ENCODE data around the gene BEST2.

GRCh38 chr19:12787458-12787857 is 35.9 kb downstream of the BEST2 start:
- TF ChIP-seq, protein P1, sequence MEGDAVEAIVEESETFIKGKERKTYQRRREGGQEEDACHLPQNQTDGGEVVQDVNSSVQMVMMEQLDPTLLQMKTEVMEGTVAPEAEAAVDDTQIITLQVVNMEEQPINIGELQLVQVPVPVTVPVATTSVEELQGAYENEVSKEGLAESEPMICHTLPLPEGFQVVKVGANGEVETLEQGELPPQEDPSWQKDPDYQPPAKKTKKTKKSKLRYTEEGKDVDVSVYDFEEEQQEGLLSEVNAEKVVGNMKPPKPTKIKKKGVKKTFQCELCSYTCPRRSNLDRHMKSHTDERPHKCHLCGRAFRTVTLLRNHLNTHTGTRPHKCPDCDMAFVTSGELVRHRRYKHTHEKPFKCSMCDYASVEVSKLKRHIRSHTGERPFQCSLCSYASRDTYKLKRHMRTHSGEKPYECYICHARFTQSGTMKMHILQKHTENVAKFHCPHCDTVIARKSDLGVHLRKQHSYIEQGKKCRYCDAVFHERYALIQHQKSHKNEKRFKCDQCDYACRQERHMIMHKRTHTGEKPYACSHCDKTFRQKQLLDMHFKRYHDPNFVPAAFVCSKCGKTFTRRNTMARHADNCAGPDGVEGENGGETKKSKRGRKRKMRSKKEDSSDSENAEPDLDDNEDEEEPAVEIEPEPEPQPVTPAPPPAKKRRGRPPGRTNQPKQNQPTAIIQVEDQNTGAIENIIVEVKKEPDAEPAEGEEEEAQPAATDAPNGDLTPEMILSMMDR (IDR thresholded peaks at IDR 0.05; ENCODE audit: poor library complexity, severe bottlenecking), result no peak
- TF ChIP-seq EP300 (conservative IDR thresholded peaks at IDR 0.05; ENCODE audit: poor library complexity, severe bottlenecking), result no peak
- TF ChIP-seq, protein P2, sequence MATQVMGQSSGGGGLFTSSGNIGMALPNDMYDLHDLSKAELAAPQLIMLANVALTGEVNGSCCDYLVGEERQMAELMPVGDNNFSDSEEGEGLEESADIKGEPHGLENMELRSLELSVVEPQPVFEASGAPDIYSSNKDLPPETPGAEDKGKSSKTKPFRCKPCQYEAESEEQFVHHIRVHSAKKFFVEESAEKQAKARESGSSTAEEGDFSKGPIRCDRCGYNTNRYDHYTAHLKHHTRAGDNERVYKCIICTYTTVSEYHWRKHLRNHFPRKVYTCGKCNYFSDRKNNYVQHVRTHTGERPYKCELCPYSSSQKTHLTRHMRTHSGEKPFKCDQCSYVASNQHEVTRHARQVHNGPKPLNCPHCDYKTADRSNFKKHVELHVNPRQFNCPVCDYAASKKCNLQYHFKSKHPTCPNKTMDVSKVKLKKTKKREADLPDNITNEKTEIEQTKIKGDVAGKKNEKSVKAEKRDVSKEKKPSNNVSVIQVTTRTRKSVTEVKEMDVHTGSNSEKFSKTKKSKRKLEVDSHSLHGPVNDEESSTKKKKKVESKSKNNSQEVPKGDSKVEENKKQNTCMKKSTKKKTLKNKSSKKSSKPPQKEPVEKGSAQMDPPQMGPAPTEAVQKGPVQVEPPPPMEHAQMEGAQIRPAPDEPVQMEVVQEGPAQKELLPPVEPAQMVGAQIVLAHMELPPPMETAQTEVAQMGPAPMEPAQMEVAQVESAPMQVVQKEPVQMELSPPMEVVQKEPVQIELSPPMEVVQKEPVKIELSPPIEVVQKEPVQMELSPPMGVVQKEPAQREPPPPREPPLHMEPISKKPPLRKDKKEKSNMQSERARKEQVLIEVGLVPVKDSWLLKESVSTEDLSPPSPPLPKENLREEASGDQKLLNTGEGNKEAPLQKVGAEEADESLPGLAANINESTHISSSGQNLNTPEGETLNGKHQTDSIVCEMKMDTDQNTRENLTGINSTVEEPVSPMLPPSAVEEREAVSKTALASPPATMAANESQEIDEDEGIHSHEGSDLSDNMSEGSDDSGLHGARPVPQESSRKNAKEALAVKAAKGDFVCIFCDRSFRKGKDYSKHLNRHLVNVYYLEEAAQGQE (IDR thresholded peaks at IDR 0.05; ENCODE audit: borderline replicate concordance), result no peak

Data from neural cell (in vitro differentiated cells).